OCI-LY3 (cell line): ENCODE measurements around the gene RFNG.
A peak's percentile ranks its signal among the peaks of the same experiment; 100 is the strongest.

ENCODE experiments used
- H2AFZ ChIP-seq: fragments of 200-600, 300-600 bp; shearing (Covaris generic); 2 replicates; pipeline ENCODE4 v1.6.0; 2014; ENCODE audit warnings: antibody characterized with exemption, low read depth, low read length
- H3K27ac ChIP-seq: fragments of 200-600, 300-600 bp; sonication (generic); 2 replicates; pipeline ENCODE4 v1.5.1; 2014; ENCODE audit warnings: mild to moderate bottlenecking, low read length, moderate library complexity, mixed read lengths
- H3K27me3 ChIP-seq: fragments of 200-600, 300-600 bp; sonication (generic); 2 replicates; pipeline ENCODE4 v1.6.1; 2014; ENCODE audit warnings: low read depth, low read length, mixed read lengths
- H3K36me3 ChIP-seq: fragments of 200-600, 300-600 bp; sonication (generic); replicated peaks from 2 replicates; pipeline ENCODE3; 2014; ENCODE audit warnings: low read depth, low read length, mixed read lengths
- H3K4me1 ChIP-seq: fragments of 300-600, 200-600 bp; sonication (generic); 2 replicates; pipeline ENCODE4 v1.6.1; 2014; ENCODE audit warnings: low read length, mixed read lengths
- H3K4me2 ChIP-seq: fragments of 200-600, 300-600 bp; sonication (generic); 2 replicates; pipeline ENCODE4 v1.6.1; 2014; ENCODE audit warnings: low read length, mixed read lengths
- H3K4me3 ChIP-seq: fragments of 300-600, 200-600 bp; sonication (generic); 2 replicates; pipeline ENCODE4 v1.5.1; 2014; ENCODE audit warnings: antibody characterized with exemption, mild to moderate bottlenecking, low read length, moderate library complexity
- H3K79me2 ChIP-seq: fragments of 300-600, 200-600 bp; shearing (Covaris generic); 2 replicates; pipeline ENCODE4 v1.6.1; 2014; ENCODE audit warnings: mild to moderate bottlenecking, low read length, mixed read lengths
- H3K9ac ChIP-seq: fragments of 300-600, 200-600 bp; shearing (Covaris generic); 2 replicates; pipeline ENCODE4 v1.6.0; 2014; ENCODE audit warnings: mild to moderate bottlenecking, low read length, moderate library complexity
- H3K9me3 ChIP-seq: fragments of 200-600, 300-600 bp; shearing (Covaris generic); 2 replicates; pipeline ENCODE4 v1.6.1; 2014; ENCODE audit warnings: low read length, mixed read lengths; ENCODE audit not compliant: insufficient read depth
- H4K20me1 ChIP-seq: fragments of 200-600, 300-600 bp; sonication (generic); 2 replicates; pipeline ENCODE4 v1.6.1; 2016; ENCODE audit warnings: low read length, mixed read lengths; ENCODE audit not compliant: insufficient read depth
- EZH2phosphoT487 ChIP-seq: fragments of 200-600 bp; shearing (Covaris generic); IDR thresholded peaks from 2 replicates; pipeline ENCODE4 v1.6.1; 2018; ENCODE audit warnings: antibody characterized with exemption, mixed run types, low read depth
- TF ChIP-seq, protein P1 (sequence below): fragments of 200-600, 300-600 bp; sonication (generic); IDR thresholded peaks from 2 replicates; pipeline ENCODE4 v1.5.1; 2014; ENCODE audit warnings: antibody characterized with exemption, low read length, low read depth

The RFNG gene

DNA sequence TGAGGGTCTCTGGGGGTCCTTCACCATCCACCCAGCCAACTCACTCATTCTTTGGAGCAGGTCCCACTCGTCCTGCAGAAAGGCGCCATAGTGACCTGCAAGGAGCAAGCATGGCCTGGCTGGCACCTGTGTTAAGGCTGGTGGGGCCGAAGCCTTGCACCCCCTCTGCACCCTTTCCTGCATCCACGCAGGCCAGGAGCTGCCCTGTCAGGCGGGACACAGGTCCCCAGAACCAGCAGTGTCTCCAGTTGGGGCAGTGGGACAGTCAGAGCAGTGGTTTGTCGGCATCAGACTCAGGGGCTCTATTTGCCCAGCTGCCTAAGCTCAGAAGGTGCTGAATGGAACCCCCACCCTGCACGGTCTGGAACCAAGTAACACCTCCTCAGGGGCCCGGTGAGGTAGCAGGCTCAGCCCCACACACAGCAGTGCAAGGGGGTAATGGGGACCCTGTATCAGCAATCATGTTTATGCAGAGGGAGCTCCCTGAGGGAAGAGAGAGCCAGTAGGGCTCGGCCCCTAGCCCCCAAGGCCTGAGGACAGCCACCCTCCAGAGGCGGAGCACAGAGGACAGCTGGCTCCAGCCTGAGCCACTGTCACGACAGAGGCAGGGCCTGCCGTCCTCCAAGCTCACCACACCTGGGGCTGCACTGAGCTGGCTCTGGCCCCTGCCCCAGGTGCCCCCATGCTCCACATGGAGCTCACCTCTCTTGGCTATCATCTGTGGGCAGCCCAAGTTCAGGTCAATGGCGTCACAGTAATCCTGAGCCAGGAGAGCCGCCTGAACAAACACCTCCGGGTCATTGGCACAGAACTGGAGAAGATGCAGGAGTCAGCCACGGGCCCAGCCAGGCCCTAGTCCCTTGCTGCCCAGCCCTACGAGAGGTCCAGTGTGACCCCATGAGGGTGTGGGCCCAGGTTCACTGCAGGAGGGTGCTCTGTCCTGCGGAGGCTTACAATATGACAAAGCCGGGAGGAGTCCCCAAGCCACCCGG lies 12.1 kb upstream of the RFNG start:
- Histone ChIP-seq H3K27ac (no peak overlapping the region), H3K9ac (no peak overlapping the region; the same call in 1 of the 2 replicates), H3K36me3 (peaks cover 22% of the 10 kb centered on the region), H3K27me3 (no peaks in the 10 kb centered on the region), H4K20me1 (no peaks in the 10 kb centered on the region), H3K4me1 (peaks cover 14% of the 10 kb centered on the region), H3K4me3 (peak overlapping the region; percentile 100), H2AFZ (no peak overlapping the region), H3K4me2 (peak overlapping the region; percentile 96), H3K9me3 (no peaks in the 10 kb centered on the region), H3K79me2 (peaks cover 28% of the 10 kb centered on the region)
- no peak for TF ChIP-seq EZH2phosphoT487
- TF ChIP-seq, protein P1, sequence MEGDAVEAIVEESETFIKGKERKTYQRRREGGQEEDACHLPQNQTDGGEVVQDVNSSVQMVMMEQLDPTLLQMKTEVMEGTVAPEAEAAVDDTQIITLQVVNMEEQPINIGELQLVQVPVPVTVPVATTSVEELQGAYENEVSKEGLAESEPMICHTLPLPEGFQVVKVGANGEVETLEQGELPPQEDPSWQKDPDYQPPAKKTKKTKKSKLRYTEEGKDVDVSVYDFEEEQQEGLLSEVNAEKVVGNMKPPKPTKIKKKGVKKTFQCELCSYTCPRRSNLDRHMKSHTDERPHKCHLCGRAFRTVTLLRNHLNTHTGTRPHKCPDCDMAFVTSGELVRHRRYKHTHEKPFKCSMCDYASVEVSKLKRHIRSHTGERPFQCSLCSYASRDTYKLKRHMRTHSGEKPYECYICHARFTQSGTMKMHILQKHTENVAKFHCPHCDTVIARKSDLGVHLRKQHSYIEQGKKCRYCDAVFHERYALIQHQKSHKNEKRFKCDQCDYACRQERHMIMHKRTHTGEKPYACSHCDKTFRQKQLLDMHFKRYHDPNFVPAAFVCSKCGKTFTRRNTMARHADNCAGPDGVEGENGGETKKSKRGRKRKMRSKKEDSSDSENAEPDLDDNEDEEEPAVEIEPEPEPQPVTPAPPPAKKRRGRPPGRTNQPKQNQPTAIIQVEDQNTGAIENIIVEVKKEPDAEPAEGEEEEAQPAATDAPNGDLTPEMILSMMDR, result no peak

DNA sequence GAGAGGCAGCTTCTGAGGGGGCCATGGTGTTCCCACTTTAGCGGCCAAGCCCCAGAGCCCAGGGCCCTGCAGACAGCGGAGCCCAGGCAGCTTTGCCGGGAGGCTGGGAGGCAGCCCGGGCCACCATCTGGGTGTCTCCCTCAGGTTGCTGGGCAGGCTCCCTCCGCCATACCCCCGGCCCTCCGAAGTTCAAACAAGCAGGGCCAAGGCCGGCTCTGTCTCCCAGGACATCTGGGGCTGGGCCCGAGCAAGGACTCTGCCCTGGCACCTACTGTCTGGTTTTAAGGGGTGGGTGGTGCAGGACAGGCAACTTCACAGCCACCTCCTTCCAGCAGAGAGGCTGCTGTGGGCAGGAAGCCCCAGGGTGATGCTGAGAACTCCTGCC lies 11.4 kb upstream of the RFNG start:
- no peaks in the 10 kb centered on the region for H4K20me1 ChIP-seq
- H3K9ac ChIP-seq, result no peak overlapping the region
- H3K79me2 ChIP-seq, result peaks cover 28% of the 10 kb centered on the region

DNA sequence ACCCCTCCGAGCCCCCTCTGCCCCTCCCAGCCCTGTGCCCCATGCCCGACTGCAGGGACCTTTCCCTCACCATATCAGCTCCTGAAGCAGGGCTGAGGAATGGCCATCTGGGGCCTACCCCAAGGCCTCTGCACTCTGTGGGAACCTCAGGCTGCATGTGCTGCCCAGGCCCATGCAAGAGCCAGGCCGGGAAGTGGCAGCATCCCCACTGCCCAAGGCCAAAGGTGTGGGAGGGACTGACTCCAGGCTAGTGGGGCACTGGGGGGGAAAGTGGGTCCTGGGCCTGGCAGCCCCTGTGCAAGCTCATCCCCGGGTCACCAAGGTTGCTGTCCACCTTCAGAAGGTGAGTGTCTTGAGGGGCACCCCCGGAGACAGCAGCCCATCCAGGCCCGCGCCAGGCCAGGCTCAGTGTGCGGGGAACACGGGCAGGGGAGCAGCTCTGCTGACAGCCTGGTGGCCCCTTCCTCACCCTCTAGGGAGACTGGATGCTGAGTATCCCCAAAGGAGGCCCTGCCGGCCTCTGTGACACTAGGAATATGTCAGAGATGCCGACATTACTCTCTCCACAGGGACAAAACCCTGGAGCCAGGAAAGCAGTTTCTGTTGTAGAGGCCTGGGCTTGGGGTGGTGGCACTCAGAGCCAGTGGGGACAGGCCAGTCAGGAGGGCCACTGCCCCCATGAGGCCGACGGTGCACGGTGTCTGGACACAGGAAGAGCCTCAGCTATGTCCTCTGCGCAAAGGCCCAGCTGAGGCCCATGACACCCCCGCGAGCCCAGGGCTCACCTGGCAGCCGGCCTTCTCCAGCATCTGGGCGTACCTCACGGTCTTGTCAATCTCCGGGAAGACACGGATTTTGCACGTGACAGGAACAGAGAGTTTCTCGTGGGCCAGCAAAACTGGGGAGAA lies 10.7 kb upstream of the RFNG start:
- Histone ChIP-seq H3K9me3 (no peaks in the 10 kb centered on the region), H3K4me3 (no peak overlapping the region), H2AFZ (no peak overlapping the region), H3K27ac (no peak overlapping the region), H3K36me3 (peaks cover 29% of the 10 kb centered on the region), H3K79me2 (peaks cover 28% of the 10 kb centered on the region), H3K9ac (no peak overlapping the region), H3K4me1 (peaks cover 14% of the 10 kb centered on the region), H4K20me1 (no peaks in the 10 kb centered on the region), H3K4me2 (no peak overlapping the region), H3K27me3 (no peaks in the 10 kb centered on the region)
- TF ChIP-seq, protein P1, result no peak
- no peak for TF ChIP-seq EZH2phosphoT487

More for the DNA sequence above, 11.4 kb upstream of the RFNG start:
- TF ChIP-seq, protein P1, result no peak
- no peak for TF ChIP-seq EZH2phosphoT487
- Histone ChIP-seq H3K4me3 (no peak overlapping the region), H2AFZ (no peak overlapping the region), H3K9me3 (no peaks in the 10 kb centered on the region), H3K4me2 (no peak overlapping the region), H3K4me1 (peaks cover 14% of the 10 kb centered on the region), H3K27me3 (no peaks in the 10 kb centered on the region), H3K27ac (no peak overlapping the region), H3K36me3 (peaks cover 26% of the 10 kb centered on the region)
